NCI-H146 treated with DMSO at 0.1 percent for 48 hours (cell line): ENCODE results near the gene CTIF.

Experiments used
- DNase-seq: peaks from one replicate; lab custom pipeline; 2025; ENCODE audit not compliant: unreplicated experiment; lab: John Stamatoyannopoulos, UW

Gene CTIF

DNA sequence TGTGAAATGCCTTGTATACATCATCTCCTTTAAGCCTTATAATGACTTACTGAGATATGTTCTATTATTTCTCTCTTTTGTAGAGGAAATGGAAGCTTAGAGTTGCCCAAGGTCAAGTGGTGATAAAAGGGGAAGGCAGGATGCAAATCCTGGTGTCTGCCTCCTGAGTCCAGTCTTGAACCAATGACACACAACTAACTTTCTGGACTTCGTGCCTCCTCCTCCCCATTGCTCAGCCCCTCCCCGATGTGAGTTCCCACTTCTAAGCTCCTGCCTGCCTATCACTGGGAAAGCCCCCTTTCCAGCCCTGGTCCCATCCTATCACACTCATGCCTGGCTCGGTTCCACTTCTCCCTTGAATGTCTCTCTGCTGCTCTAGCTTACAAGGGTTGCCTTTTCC is 6.9 kb upstream of the CTIF start:
- DNase-seq = no peak

DNA sequence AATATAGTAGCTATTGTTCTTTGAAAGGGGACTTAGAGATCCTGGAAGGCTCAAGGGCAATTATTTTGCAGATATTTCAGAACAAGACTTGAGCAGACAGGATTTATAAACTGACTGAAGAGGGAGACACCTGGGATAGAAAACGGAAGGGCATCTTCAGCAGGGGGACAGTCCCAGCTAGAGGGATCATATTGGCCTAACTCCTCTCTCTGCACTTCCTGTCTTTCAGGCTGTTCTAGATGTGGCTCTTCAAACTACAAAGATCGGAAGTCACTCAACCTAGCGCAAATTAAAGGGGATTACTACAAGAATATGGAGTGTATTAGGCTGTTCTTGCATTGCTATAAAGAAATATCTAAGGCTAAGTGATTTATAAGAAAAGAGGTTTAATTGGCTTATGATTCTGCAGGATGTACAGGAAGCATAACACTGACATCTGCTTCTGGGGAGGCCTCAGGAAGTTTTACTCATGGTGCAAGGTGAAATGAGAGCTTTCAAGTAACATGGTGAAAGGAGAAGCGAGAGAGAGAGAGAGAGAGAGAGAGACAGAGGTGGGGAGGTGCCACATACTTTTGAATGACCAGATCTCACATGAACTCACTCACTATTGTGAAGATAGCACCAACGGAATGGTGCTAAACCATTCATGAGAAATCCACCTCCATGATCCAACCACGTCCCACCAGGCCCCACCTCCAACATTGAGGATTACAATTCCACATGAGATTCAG is 5.3 kb upstream of the CTIF start:
- no peak for DNase-seq

DNA sequence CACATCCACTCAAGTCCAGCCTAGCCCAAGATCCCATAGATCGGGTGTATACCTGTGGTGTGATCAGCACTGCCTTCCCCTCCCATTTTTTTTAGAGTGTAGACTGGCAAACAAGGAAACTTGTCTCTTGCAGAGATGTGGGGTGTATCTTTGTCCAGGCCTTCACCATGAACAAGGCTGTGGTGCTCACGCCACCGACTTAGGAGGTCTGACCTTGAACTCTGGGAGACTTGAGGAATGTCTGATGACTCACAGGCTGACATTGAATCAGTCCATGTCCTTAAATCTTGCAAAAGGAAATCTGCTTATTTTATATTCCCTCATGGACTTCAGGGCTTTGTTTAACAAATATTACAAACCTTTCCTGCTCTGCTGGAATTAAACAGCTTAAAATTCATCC is 4.5 kb upstream of the CTIF start:
- no peak for DNase-seq

DNA sequence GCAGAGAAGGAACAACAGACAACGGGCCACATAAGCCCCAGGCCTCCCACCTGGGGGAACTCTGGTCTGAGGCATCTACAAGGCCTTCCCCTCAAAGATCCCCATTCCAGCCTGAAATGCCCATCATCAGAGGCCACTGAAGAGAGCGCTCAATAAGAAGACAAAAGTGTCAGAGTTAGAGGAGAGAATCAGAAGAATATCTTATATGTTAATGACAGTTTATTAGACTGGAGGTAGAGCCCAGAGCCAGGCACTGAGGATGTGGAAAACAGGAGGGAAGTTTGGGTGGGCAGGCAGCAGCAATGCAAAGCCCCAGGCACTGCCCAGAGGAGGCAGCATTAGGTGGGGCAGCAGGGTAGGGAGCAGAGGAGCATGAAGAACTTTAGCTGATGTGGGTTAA is 2.9 kb upstream of the CTIF start:
- DNase-seq = no peak

DNA sequence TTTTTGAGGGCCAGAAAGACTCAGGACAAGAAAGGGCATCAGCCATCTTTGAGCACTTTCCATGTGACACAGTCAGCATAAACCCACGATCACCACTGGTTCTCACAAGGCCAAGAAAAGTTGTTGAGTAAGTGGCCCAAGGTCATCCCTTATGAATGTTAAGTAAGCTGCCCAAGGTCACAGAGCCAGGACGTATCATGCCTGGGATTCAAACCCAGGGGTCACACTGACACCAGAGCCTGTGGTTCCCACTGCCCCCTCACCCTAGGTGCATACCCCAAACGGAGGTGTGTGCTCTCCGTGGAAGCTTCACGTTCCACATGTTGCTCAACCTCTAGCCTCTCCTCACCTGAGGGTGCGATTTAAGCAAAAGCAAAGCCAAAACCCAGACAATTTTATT is 2.3 kb upstream of the CTIF start:
- DNase-seq = no peak

DNA sequence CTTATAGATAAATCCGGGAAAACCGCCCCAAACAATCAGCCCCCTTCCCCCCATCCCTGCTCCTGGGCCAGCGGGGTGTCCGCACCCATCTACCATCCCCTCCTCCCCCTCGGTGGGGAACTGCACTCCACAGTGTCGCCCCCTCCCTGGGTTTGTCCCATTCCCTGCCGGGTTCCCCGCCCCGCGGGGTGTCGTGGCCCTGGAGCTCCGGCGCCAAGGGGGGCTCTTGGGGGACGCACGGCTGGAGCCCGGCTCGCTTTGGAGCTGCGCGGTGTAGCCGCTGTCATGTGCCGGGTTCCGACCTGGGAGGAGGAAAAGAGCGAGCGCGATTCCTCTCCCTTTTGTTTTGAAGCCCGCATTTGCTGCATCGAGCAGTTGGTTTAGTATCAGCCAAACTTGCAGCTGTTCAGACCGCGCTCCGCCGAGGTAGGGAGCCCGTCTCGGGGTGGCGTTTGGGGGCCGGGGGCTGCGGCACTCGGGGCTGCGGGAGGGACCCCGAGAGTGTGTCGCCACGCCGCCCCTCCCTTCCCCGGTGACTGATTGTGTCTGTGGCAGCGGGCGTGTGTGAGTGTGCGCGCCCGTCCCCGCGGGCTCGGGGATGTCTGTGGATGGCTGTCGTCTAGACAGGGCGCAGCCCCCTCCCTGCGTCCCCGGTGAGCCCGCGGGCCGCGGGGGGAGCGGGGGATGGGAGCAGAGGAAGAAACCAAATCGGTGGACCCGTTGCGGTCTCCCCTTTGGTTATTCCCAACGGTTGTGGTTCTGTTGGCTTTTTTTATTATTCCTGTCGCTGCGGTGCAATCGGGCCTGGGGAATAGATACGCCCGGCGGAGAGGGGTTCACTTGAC is 797 bp downstream of the CTIF start:
- peak; percentile 58 for DNase-seq

DNA sequence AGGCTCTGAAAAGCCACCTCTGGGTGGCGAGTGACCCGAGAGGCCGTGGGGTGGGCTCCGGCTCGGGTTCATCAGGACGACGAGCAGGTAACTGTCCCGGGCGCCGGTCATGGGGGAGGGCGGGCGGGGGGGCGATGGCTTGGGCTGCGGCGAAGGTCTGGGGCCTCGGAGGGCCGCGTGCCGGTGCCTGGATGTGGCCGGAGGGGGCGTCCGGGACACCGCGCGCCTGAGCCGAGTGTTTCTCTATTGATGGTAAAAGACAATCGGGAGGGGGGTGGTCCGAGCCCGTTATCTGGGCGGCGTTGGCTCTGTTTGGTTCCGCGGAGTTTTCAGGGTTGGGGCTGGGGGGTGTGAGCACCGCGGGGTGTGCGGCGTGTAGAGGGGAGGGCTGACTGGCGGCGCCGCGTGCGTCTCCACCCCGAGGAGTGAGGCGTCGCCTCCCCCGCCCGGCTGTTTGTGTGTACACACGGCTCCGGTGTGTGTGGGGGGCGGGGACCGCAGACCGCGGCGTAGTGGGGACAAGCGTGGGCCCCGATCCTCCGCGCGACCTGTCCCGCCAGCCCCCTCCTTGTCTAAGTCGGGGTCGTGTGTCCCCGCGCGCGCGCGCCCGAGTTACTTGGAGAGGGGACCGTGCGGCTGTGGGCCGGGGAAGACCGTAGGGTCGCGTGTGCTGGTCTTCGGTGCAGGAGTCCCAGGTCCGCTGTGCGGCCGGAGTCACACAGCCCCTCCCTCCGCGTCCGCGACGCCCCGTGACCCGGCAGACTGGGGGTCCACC is 1.6 kb downstream of the CTIF start:
- peak; percentile 39 for DNase-seq

DNA sequence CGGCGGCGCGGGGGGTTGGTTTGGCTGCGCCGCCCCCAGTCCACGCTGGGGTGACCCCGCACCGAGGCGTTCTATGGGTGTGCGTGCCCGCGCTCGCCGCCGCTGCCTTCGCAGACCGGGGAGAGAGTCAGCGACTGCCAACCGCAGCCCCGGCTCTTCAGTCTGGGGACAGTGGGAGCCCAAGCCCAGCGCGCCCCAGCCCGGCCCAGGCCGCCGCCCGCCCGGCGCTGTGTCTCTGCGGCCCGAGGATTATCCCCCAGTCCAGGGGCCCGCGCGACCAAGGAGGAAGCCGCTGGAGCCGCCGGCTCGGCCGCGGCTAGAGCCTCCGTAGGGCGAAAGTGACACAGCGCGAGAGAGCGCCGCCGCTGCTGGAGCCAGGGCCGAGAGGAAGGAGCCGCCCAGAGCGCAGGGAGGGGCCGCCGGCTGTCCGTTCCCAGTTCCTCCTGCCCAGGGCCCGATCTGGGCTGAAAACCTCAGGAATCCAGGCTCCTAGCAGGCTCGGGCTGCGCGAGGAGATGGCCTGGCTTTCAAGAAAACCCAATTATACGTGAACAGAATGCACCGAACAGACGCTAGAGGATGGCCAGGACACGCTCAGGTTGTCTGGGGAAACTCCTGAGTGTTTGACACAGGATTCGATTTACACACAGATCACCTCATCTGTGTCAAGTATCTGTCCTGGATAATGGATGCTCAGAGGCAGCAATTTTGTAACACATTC is 2.4 kb downstream of the CTIF start:
- DNase-seq = peak; percentile 74

DNA sequence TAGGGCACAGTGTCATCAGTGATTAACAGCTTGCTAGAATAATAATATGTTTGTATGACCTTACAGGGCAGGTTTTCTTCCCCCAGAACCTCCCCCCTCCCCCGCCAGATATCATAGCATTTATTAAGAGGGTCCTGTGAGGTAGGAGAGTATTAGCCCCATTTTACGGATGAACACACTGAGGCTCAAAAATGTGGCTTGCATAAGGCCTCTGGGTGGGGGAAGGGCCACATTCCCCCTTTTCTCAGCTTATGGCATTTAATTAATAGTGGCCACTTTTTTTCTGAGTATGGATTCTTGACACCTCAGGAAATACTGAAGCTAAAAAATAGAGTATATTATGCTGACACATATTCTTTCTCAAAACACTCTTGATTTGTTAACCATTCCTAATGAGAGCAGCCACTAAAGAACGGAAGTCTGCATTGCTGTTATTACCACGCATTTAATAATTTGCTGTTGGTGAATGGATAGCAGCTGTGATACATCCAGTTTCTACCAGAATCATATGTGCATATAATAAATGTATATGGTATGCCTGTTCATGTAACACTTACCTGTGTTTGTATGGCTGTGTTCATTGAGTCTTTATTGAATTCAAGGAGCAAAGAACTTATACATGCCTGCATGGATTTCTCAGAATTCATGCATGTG is 3.0 kb downstream of the CTIF start:
- no peak for DNase-seq

DNA sequence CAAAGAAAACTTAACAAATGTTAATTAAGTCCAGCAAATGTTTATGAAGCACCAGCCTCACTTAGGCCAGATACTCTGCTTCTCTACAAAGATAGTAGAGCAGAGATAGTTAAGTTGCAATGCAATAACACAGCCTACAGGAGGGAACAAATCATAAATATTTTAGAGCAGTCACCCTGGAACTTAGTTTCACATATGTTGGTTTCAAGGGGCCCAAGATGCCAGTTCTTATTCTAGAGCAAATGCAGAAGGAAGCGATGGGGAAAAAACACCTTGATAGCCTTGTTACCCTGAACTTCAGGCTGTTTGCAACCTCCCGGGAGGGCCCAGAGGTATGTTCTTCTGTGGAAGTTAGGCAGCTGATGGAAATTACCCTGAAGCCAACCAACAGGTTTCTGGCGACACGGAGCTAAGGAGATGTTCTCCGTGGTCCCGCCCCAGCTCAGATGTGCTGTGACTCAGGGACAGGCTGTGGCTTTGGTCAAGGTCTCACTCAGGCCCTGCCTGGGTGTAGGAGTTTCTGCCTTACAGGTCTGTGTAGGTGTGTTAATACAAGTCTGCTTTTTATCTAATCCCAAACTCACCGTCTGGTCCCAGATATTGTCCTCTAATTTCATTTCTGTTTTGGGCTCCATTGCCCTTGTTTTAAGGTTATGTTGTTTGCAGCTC is 3.8 kb downstream of the CTIF start:
- no peak for DNase-seq

DNA sequence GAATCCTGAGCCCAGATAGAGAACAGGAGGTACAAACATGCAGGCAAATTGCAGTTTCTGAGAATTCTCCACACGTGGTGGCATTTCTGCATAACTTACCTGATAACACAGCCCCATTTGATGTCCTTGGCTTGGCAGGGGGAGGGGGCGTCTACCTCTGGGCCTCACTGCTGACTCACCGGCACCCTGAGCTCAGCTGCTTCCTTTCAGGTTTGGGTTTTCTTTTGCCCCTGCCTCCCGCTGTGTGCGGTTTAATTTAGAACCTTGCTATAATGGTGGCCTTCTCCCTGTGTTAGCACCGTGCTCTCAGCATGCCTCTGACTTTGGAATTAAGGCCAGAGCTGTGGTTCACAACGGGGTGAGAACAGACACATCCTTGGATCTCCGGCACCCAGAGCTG is 4.4 kb downstream of the CTIF start:
- peak; percentile 9 for DNase-seq

DNA sequence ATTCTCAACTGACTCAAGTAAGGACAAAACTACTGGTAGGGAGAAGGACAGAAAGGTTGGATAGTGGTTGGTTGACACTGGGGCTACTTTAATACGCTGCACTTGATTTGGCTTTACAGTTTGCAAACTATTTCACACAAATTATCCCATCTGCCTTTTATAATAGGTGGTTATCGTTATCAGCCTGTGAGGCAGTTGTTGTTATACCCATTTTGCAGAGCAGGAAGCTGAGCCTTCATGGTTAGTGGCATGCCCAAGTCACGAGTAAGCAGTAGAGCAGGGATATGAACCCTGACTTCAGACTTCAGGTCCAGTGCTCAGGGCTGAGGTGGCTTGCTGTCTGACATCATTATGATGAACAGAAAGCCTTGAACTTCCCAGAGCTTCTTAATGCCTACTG is 5.3 kb downstream of the CTIF start:
- DNase-seq = no peak

DNA sequence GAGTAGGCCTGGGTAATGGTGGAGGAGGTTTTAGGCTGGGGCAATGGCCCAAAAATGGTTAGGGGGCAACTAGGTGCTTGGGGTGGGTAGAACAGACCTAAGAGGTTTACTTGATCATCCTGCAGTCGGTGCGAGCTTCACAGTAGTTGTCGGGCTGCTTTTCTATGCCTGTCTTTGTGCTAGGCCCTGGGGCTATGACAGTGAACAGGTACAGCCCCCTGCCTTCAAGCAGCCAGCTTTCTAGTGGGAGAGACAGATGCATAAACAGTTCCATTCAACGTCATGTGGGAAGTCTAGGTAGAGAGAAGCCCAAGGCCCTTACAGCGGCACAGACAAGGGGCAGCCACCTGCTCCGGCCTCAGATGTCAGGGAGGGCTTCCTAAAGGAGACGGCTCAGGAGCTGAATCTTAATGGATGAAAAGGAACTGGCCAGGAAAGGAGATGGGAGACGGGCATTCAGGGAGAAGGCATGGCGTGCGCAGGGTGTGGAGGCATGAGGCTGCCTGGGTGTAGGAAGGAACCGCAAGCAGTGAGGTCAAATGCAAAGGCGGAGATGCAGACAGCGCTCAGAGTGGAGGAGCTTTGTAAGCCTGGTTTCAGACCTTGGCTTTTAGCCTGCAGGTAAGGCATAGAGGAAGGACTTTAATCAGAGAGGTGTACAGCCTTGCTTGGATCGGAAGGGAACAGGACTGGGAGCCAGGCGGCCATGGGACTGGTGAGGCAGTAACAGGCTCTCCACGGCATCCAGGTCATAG is 6.0 kb downstream of the CTIF start:
- DNase-seq = no peak

DNA sequence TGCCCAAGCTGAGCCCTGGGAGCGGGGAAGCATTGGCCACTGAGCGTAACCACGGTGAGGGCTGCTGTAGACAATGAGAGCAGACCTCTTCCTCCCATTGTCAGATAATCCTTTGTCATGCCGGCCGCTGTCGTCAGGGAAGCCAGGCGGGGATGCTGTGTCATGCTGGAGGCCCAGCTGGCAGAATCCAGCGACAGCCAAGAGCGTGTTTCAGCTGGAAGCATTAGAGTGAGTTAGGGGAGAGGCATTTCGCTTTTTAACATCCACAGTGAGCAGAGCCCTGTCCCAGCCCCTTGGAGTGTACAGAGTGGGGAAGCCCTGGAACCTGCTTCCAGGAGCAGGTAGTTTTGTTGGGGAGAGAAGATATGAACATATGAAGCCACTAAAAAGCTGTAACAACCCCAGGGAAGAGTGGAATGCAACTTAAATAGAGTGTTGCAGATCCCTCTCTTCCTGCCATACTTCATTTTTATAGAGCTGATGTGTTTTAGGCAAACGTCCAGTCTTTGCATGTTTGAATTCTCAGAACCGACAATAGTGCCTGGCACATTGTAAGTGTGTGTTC is 7.0 kb downstream of the CTIF start:
- DNase-seq = peak; percentile 77

DNA sequence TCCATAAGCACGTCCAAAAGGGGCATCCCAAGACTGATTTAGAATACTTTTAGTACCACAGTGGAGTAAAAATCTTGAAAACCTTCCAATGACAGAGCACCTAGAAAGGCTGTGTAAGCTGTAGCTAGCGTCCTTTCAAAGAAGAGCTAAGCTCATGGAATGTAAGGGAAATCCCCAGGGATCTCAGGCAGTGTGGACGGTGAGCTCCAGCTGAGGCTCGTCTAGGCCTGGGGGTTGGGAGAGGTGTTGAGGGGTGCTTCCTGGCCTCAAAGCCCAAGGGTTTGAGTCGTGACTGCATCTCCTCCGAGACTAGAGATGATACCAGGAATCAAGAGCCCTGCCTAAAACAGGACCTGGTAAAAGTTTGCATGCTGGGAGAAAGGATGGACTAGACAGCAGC is 7.6 kb downstream of the CTIF start:
- DNase-seq = no peak

DNA sequence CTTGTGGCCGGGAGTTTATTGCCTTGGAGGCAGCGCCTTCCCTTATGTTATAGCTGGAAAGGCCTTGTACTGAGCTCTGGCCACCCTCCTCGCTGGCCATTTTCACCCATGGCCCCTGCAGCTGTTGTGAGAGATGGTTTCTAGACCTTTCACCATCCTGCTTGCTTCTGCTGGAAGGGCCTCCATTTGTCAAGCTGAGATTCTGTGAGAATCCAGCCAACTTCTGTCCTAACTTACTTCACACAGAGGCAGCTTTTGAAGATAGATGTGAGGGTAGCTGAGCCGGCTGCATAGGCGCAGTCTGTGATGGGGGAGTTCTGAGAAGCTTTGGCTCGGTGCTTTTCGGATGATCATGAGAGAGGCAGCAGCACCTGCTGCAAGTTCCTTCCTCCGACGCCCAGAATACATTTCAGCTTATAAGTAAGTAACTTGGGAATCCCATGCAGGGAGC is 8.7 kb downstream of the CTIF start:
- DNase-seq = no peak

DNA sequence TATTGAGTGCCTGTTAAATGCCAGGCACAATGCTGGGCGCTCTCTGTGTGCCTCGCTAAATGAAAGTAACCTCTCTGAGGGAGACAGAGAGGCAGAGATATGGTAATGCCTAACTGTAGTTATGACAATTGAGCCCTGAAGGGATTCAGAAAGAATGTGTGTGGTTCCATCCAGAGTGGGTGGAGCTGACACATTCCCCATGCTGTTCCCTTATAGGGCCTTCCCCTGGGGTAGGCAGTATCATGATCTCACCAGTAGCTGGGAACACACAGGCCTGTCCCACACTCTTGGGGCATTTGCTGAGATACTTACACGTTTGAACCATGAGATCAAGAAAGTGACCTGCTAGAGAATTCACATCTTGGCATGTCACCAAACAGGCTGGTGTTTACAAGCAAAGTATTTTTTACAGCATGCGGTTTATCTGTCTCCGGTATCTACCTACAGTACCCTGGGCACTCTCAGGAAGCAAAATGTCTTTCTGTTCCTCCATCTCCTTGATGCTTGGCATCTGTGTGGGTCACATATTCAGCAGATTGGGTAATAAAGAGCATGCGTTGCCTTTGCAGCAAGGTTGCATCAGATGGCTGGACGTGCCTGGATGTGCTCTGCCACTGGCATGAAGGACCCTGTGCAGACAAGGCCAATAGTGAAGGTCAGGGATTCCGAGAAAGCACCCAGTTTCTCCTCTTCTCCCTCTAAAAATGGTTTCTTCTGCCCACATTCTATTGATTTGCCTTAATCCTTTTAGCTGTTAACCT is 9.4 kb downstream of the CTIF start:
- no peak for DNase-seq

DNA sequence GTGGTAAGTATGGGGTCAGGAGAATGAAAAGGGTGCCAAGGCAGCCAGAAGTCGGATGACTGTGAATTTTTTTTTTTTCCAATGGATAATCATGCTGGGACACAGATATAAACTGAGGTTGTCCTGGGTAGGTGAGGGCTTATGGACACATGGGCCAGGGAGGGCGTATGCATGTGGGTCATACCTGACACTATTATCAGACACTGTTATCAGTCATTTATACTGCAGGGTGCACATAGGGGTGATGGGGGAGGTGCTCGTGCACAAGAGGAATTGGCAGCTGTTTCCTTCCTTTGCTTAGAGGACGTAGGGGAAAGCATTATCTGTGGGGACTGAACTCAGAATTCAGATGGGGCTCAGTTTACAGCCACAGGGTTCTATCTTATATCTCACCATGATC is 10.1 kb downstream of the CTIF start:
- no peak for DNase-seq
